Right atrium auricular region (tissue), 2 donors: ENCODE results near the gene CELA2A. TPM values are rescaled to one million over a fixed set of nuclear protein-coding genes. Genes with fewer than 3 reads are reported as not detected.
"Not testable (repeated sequence)": the region's sequence is repeated elsewhere in the genome, so short reads cannot be mapped to it uniquely, and the experiment has no call there.

ENCODE experiments used
- DNase-seq: peaks from one replicate; pipeline ENCODE4 v3.0.0-alpha.2; 2019; ENCODE audit warnings: low spot score
- H3K27ac ChIP-seq, 2 donors: fragments of 200-600 bp; sonication (generic); 1 replicate in 1 of 2; 2 replicates in 1 of 2; pipeline ENCODE4 v1.5.1; 2016 to 2019
- H3K27me3 ChIP-seq, 2 donors: fragments of 200-600 bp; sonication (generic); one replicate each; pipeline versions ENCODE4 v1.5.1 to v1.6.0; 2017 to 2019
- H3K36me3 ChIP-seq: fragments of 200-600 bp; sonication (generic); one replicate; pipeline ENCODE4 v1.5.1; 2016
- H3K4me1 ChIP-seq, 2 donors: fragments of 200-600 bp; sonication (generic); one replicate each; pipeline versions ENCODE4 v1.5.1 to v1.6.0; 2017 to 2019
- H3K4me3 ChIP-seq, 2 donors: fragments of 200-600 bp; sonication (generic); 1 replicate in 1 of 2; 2 replicates in 1 of 2; pipeline ENCODE4 v1.5.1; 2017 to 2019; ENCODE audit warnings: mild to moderate bottlenecking in 1 of 2, moderate library complexity in 1 of 2
- H3K9me3 ChIP-seq, 2 donors: fragments of 200-600 bp; sonication (generic); one replicate each; pipeline ENCODE4 v1.5.1; 2019
- total RNA-seq, 2 donors: library from RNA; depleted of rRNA; stranded (reverse); fragments of >200 nt; gene quantifications; one replicate each; pipeline ENCODE4 v1.1.0, GENCODE V29; 2016
- TF ChIP-seq, protein P1 (sequence below), 2 donors: fragments of 200-600 bp; sonication (generic); IDR thresholded peaks; one replicate each; pipeline ENCODE4 v1.5.1; 2019; ENCODE audit warnings: antibody characterized with exemption in 2 of 2

Gene CELA2A
- total RNA-seq, 2 donors from 2014 or later: not detected

DNA sequence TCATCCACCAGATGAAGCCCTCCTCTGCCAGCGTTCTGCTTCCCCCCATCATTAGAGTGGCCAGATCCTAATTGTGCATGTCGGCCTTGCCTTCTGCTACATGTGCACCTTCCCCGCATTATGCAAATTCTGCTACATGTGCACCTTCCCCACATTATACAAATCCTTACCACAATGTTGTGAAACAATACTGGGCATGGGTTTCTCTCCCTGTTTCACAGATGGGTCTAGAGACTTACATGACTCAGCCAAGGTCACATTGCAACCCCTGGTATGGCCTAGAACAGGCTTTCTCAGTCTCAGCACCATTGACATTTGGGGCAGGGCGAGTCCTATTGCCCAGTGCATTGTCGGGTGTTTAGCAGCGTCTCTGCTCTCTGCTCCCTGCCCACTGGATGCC, 1.0 kb upstream of the CELA2A start:
- no peak overlapping the region for H3K27ac ChIP-seq
- no peaks in the 10 kb centered on the region for H3K36me3 ChIP-seq
- no peaks in the 10 kb centered on the region for H3K4me1 ChIP-seq
- TF ChIP-seq, protein P1, sequence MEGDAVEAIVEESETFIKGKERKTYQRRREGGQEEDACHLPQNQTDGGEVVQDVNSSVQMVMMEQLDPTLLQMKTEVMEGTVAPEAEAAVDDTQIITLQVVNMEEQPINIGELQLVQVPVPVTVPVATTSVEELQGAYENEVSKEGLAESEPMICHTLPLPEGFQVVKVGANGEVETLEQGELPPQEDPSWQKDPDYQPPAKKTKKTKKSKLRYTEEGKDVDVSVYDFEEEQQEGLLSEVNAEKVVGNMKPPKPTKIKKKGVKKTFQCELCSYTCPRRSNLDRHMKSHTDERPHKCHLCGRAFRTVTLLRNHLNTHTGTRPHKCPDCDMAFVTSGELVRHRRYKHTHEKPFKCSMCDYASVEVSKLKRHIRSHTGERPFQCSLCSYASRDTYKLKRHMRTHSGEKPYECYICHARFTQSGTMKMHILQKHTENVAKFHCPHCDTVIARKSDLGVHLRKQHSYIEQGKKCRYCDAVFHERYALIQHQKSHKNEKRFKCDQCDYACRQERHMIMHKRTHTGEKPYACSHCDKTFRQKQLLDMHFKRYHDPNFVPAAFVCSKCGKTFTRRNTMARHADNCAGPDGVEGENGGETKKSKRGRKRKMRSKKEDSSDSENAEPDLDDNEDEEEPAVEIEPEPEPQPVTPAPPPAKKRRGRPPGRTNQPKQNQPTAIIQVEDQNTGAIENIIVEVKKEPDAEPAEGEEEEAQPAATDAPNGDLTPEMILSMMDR (IDR thresholded peaks at IDR 0.05): no peak
- H3K4me3 ChIP-seq: no peak overlapping the region
- no peaks in the 10 kb centered on the region for H3K27me3 ChIP-seq
- H3K9me3 ChIP-seq: no peaks in the 10 kb centered on the region
- no peak for DNase-seq

DNA sequence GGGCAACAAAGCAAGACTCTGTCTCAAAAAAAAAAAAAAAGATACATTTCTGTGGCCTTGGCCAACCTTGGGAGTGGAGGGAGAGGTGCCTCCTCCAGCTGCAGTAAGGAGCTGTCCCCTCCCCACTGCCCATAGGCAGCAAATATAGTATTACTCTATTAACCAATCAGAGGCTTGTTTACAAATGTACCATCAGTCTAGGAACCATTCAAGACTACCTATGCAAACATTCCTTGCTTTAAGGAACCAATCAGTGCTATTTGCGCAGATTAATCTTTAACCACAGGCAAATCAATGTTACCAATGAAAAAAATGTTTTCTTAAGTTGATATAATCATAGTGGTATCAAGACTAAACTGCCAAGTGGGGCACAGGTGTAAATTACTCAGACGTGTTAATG, 1.1 kb downstream of the CELA2A start:
- Histone ChIP-seq H3K27ac (no peak overlapping the region), H3K36me3 (no peaks in the 10 kb centered on the region), H3K9me3 (no peaks in the 10 kb centered on the region), H3K27me3 (no peaks in the 10 kb centered on the region), H3K4me1 (no peaks in the 10 kb centered on the region), H3K4me3 (no peak overlapping the region)
- no peak for DNase-seq
- TF ChIP-seq, protein P1 (IDR thresholded peaks at IDR 0.05): no peak

DNA sequence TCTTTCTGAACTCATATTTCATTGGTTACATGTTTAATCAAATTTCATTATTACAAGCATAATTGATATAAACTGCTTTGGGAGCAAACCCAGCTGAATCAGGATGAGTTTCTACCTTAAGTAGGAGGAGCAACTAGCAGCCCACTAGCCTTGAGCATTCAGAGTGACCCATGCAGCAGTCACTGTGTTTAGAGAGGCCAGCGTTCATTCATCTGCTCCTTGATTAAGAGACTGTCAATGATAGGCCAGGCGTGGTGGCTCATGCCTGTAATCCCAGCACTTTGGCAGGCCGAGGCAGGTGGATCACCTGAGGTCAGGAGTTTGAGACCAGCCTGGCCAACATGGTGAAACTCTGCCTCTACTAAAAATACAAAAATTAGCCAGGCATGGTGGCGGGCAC, 1.9 kb downstream of the CELA2A start:
- H3K4me1 ChIP-seq, H3K9me3 ChIP-seq, H3K36me3 ChIP-seq, H3K4me3 ChIP-seq, DNase-seq, H3K27me3 ChIP-seq, H3K27ac ChIP-seq: not testable (repeated sequence)

DNA sequence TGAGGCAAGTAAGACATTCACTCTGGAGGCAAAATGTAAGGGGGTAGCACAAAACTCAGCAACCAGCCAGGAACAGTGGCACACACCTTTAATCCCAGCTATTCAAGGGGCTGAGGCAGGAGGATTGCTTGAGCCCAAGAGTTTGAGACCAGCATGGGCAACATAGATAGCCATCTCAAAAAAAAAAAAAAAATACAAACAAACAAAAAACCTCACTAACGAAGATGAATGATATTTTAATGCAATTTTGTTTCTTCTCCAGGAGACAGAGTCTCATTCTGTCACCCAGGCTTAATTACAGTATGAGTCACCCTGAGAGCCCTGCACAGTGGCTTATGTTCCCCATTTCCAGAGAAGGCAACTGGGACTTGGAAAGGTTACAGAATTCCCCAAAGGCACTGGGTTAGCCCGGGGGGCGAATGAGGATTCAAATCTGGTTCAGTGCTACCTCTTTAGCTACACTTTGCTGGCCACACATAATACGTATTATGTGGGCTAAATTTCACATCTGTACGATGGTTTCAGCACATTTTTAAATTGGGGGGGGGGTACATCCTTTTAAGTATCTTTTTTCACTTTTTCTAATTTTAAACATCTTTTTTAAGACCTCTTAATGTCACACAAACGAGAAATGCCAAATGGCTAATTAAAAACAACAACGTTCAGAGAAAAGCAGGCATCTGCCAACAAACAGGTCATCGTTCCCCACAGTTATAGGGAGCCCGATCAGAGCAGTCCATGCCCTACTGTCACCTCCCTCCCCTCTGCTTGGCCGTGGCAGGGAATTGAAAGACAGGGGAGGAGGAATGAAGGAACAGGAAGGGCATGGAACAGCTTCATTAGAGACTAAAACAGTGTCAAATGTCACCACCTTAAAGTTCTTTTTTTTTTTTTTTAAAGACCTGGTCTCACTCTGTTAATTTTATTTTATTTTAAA, 3.5 kb downstream of the CELA2A start:
- Histone ChIP-seq H3K36me3 (no peaks in the 10 kb centered on the region), H3K27me3 (no peaks in the 10 kb centered on the region), H3K9me3 (no peaks in the 10 kb centered on the region), H3K27ac (no peak overlapping the region), H3K4me3 (no peak overlapping the region), H3K4me1 (no peaks in the 10 kb centered on the region)
- TF ChIP-seq, protein P1 (IDR thresholded peaks at IDR 0.05): no peak
- no peak for DNase-seq

DNA sequence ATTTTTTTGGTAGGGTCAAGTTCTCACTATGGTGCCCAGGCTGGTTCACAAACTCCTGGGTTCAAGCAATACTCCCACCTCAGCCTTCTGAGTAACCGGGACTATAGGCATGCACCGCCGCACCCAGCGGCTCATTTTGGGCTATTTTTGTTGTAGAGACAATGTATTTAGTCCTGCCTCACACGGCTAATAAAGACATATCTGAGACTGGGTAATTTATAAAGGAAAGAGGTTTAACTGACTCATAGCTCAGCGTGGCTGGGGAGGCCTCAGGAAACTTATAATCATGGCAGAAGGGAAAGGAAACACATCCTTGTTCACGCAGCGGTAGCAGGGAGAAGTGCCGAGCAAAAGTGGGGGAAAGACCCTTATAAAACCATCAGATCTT, 4.2 kb downstream of the CELA2A start:
- no peak for DNase-seq
- H3K4me1 ChIP-seq: no peaks in the 10 kb centered on the region
- H3K9me3 ChIP-seq: no peaks in the 10 kb centered on the region
- no peaks in the 10 kb centered on the region for H3K27me3 ChIP-seq
- no peak overlapping the region for H3K27ac ChIP-seq
- H3K36me3 ChIP-seq: no peaks in the 10 kb centered on the region
- TF ChIP-seq, protein P1 (IDR thresholded peaks at IDR 0.05): no peak
- H3K4me3 ChIP-seq: no peak overlapping the region

DNA sequence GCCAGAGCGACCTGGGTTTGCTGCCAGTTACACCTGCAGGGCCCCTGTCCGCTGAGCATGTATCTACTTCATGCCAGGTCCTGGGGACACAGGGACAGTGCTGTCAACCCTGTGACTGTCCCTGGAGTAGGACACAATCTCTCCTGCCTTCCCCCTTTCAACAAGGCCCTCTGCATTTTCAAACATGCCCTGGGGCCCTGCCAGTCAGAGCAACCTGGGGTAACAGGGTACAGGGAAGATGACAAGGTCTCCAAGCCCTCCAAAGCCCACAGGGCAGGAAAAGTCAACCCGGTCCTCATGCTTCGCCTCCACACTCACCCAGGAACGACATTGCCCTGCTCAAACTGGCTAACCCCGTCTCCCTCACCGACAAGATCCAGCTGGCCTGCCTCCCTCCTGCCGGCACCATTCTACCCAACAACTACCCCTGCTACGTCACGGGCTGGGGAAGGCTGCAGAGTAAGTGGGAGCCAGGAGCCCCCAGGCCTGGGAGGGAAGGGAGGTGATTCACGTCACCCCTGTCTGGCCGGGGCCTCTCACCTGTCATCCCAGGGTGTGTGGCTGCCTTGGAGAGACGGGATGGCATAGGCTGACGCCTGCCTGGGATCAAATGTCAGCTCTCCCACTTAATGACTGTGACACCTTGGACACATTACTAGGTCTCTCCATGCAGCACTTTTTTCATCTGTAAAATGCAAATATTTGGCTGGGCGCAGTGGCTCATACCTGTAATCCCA, 6.7 kb downstream of the CELA2A start:
- not testable (repeated sequence) for H3K36me3 ChIP-seq, H3K27me3 ChIP-seq, H3K27ac ChIP-seq, H3K4me1 ChIP-seq, DNase-seq, H3K4me3 ChIP-seq, H3K9me3 ChIP-seq

DNA sequence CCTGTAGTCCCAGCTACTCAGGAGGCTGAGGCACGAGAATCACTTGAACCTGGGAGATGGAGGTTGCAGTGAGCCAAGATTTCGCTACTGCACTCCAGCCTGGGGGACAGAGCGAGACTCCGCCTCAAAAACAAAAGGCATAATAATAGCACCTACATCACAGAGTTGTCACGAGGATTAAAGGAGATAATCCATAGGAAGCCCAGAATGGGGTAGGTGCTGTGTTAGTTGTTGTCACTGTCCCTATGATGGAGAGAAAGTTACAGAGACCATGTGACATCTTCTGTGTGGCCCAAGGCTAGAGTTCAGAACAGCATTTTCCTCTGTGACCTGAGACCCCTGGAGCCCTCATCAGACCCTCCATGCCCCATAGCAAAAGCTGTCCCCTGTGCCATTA, 7.4 kb downstream of the CELA2A start:
- H3K27me3 ChIP-seq, DNase-seq, H3K4me1 ChIP-seq, H3K4me3 ChIP-seq, H3K36me3 ChIP-seq, H3K9me3 ChIP-seq, H3K27ac ChIP-seq: not testable (repeated sequence)
